GM03348 (cell line): Measurements from ENCODE around the gene BTF3L4.
A peak's percentile ranks its signal among the peaks of the same experiment; 100 is the strongest.

Source experiments
- DNase-seq: peaks from one replicate; pipeline ENCODE4 v3.0.0; 2012; ENCODE audit warnings: low spot score

Gene BTF3L4

GRCh38 chr1:52123622-52124021 lies 67.5 kb downstream of the BTF3L4 start:
- no peak for DNase-seq

GRCh38 chr1:52125736-52126359 lies 69.8 kb downstream of the BTF3L4 start:
- no peak for DNase-seq

GRCh38 chr1:52127181-52128180 lies 71.4 kb downstream of the BTF3L4 start:
- peak; percentile 74 for DNase-seq

GRCh38 chr1:52139817-52140540 lies 83.9 kb downstream of the BTF3L4 start:
- DNase-seq = peak; percentile 82
